ENCODE measurements around the gene RBFOX2.

RBFOX2 gene

GRCh38 chr22:35966314-35967045 is 62.1 kb downstream of the RBFOX2 start:
- no peak overlapping the region for H3K4me3 ChIP-seq (ENCODE audit: low read depth, low read length)
- no peak for TF ChIP-seq CTCF (IDR thresholded peaks at IDR 0.05; ENCODE audit: borderline replicate concordance, insufficient read depth, low read depth, low read length)

- no peak for TF ChIP-seq CTCF (IDR thresholded peaks at IDR 0.05; ENCODE audit: borderline replicate concordance, insufficient read depth, low read depth, low read length)
- H3K4me3 ChIP-seq (ENCODE audit: low read depth, low read length), result no peak overlapping the region
Observed at GRCh38 chr22:35963237-35963810, 65.3 kb downstream of the RBFOX2 start.

GRCh38 chr22:35961480-35962295 is 66.9 kb downstream of the RBFOX2 start:
- H3K4me3 ChIP-seq (ENCODE audit: low read depth, low read length), result no peak overlapping the region

GRCh38 chr22:35960854-35961253 is 67.8 kb downstream of the RBFOX2 start:
- no peak overlapping the region for H3K4me3 ChIP-seq (ENCODE audit: low read depth, low read length)
- TF ChIP-seq CTCF (IDR thresholded peaks at IDR 0.05; ENCODE audit: borderline replicate concordance, insufficient read depth, low read depth, low read length), result no peak

More at GRCh38 chr22:35961480-35962295, 66.9 kb downstream of the RBFOX2 start:
- no peak for TF ChIP-seq CTCF (IDR thresholded peaks at IDR 0.05; ENCODE audit: borderline replicate concordance, insufficient read depth, low read depth, low read length)

GRCh38 chr22:35959121-35959800 is 69.4 kb downstream of the RBFOX2 start:
- TF ChIP-seq CTCF (IDR thresholded peaks at IDR 0.05; ENCODE audit: borderline replicate concordance, insufficient read depth, low read depth, low read length), result no peak

GRCh38 chr22:35958334-35958733 is 70.3 kb downstream of the RBFOX2 start:
- TF ChIP-seq CTCF (IDR thresholded peaks at IDR 0.05; ENCODE audit: borderline replicate concordance, insufficient read depth, low read depth, low read length), result no peak
- H3K4me3 ChIP-seq (ENCODE audit: low read depth, low read length), result no peak overlapping the region

More at GRCh38 chr22:35959121-35959800, 69.4 kb downstream of the RBFOX2 start:
- no peak overlapping the region for H3K4me3 ChIP-seq (ENCODE audit: low read depth, low read length)

Measured in GM12875 (cell line).